GM18907 (cell line): Measurements from ENCODE around the gene NUP188.

Experiments
- ATAC-seq: cut with Tn5 transposase; IDR thresholded peaks from one replicate; pipeline ENCODE4 v1.9.1; 2021; ENCODE audit warnings: mild to moderate bottlenecking, moderate library complexity; ENCODE audit not compliant: unreplicated experiment

Gene NUP188

GRCh38 chr9:129005336-129005997 lies 58.0 kb downstream of the NUP188 start:
- no peak for ATAC-seq

GRCh38 chr9:129006328-129007034 lies 59.0 kb downstream of the NUP188 start:
- ATAC-seq: no peak

- ATAC-seq: no peak
Observed at GRCh38 chr9:129007035-129007765, 59.7 kb downstream of the NUP188 start.

- no peak for ATAC-seq
Observed at GRCh38 chr9:129007766-129008468, 60.4 kb downstream of the NUP188 start.

GRCh38 chr9:129008469-129008965 lies 61.0 kb downstream of the NUP188 start:
- ATAC-seq: no peak

- ATAC-seq: no peak
Observed at GRCh38 chr9:129008986-129009583, 61.6 kb downstream of the NUP188 start.

- no peak for ATAC-seq
Observed at GRCh38 chr9:129009584-129010141, 62.2 kb downstream of the NUP188 start.

- no peak for ATAC-seq
Observed at GRCh38 chr9:129010267-129010975, 62.9 kb downstream of the NUP188 start.

GRCh38 chr9:129011170-129011569 lies 63.7 kb downstream of the NUP188 start:
- ATAC-seq: no peak

GRCh38 chr9:129011761-129012181 lies 64.3 kb downstream of the NUP188 start:
- ATAC-seq: no peak

GRCh38 chr9:129012343-129012742 lies 64.8 kb downstream of the NUP188 start:
- no peak for ATAC-seq

GRCh38 chr9:129012893-129013448 lies 65.5 kb downstream of the NUP188 start:
- ATAC-seq: no peak

GRCh38 chr9:129013674-129014073 lies 66.2 kb downstream of the NUP188 start:
- no peak for ATAC-seq

GRCh38 chr9:129014124-129014523 lies 66.6 kb downstream of the NUP188 start:
- ATAC-seq: no peak

GRCh38 chr9:129014608-129015007 lies 67.1 kb downstream of the NUP188 start:
- ATAC-seq: no peak

GRCh38 chr9:129021091-129021490 lies 73.6 kb downstream of the NUP188 start:
- peak; percentile 79 for ATAC-seq

GRCh38 chr9:129022037-129022436 lies 74.5 kb downstream of the NUP188 start:
- ATAC-seq: no peak

- ATAC-seq: no peak
Observed at GRCh38 chr9:129023036-129023907, 75.8 kb downstream of the NUP188 start.

GRCh38 chr9:129023908-129024233 lies 76.4 kb downstream of the NUP188 start:
- no peak for ATAC-seq
